ENCODE results near the gene GRIP2. TPM values are rescaled to one million over a fixed set of nuclear protein-coding genes. Genes with fewer than 3 reads are reported as not detected.

Gene GRIP2
- total RNA-seq, 2 experiments from 2014 or later = not detected

DNA sequence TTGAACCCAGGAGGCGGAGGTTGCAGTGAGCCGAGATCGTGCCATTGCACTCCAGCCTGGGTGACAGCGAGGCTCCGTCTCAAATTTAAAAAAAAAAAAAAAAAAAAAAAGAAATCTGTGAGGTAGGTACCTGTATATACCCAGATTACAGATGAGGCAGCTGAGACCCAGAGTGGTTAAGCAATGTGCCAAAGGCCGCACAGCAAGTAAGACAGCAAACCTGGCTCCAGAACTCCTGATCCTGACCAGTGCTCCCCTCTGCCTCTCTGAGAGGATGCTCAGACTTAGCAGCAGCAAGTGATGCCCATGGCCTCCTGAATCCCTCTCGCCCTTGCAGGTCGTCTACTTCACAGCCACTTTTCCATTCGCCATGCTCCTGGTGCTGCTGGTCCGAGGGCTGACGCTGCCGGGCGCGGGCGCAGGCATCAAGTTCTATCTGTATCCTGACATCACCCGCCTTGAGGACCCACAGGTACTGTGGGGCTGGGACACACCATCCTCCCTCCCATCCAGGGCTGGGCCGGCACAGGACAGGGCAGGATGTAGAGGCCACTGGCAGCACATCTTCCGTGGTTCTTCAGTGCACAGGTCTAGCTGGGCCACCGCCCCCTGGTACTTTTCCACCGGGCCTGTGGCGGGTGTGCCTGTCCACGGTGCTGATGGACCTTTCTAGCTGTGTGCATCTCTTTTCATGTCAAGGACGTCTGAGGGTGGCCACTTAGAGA lies 73.8 kb downstream of the GRIP2 start:
- Histone ChIP-seq H2AFZ (ENCODE audit: low read length) (no peak overlapping the region), H4K20me1 (ENCODE audit: insufficient read depth, low read length) (no peaks in the 10 kb centered on the region), H3K36me3 (ENCODE audit: insufficient read depth, low read length) (peaks cover 97% of the 10 kb centered on the region), H3K9me3 (ENCODE audit: low read length) (no peaks in the 10 kb centered on the region), H3K4me2 (ENCODE audit: low read length) (no peak overlapping the region), H3K4me3 (ENCODE audit: low read depth, low read length, poor library complexity, severe bottlenecking) (no peak overlapping the region), H3K9me2 (ENCODE audit: insufficient read depth, low read length) (no peaks in the 10 kb centered on the region), H3K27ac (ENCODE audit: low read depth, low read length, poor library complexity, severe bottlenecking) (no peak overlapping the region), H3K79me2 (ENCODE audit: insufficient read depth, low read depth, low read length) (no peaks in the 10 kb centered on the region), H3K4me1 (ENCODE audit: insufficient read depth, low read length, poor library complexity, severe bottlenecking) (no peaks in the 10 kb centered on the region)
- TF ChIP-seq, protein P1, sequence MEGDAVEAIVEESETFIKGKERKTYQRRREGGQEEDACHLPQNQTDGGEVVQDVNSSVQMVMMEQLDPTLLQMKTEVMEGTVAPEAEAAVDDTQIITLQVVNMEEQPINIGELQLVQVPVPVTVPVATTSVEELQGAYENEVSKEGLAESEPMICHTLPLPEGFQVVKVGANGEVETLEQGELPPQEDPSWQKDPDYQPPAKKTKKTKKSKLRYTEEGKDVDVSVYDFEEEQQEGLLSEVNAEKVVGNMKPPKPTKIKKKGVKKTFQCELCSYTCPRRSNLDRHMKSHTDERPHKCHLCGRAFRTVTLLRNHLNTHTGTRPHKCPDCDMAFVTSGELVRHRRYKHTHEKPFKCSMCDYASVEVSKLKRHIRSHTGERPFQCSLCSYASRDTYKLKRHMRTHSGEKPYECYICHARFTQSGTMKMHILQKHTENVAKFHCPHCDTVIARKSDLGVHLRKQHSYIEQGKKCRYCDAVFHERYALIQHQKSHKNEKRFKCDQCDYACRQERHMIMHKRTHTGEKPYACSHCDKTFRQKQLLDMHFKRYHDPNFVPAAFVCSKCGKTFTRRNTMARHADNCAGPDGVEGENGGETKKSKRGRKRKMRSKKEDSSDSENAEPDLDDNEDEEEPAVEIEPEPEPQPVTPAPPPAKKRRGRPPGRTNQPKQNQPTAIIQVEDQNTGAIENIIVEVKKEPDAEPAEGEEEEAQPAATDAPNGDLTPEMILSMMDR (conservative IDR thresholded peaks at IDR 0.05; ENCODE audit: low read length) = no peak
- no peak for TF ChIP-seq EZH2phosphoT487 (IDR thresholded peaks at IDR 0.05; ENCODE audit: borderline replicate concordance, low read depth, low read length)
- ChIA-PET POLR2A (no interaction called here), CTCF (ENCODE audit: unreplicated experiment) (no interaction called here)
- BruUV-seq (replicated peaks) = no TSS peak
- no peak for DNase-seq (ENCODE audit: low spot score)
- intact Hi-C loops (cut with micrococcal nuclease; ENCODE audit: unreplicated experiment) = no loop called here

DNA sequence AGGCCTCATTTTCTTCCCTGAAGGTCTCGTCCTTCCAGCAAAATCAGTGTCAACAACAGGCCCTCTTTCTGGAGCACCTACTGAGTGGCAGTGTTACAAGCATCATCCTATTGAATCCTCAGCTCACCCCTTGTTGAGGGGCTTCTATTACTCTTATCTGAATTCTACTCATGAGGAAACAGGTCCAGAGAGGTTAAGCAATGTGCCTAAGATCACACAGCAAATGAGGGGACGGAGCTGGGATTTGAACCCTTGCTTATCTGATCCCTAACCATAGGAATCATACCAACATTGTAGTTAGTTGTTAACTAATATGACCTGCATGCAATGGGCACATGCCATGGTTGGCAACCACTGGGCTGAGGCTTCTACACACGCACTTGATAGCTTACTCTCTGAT lies 74.7 kb downstream of the GRIP2 start:
- CTCF ChIA-PET (ENCODE audit: unreplicated experiment) = no interaction called here

DNA sequence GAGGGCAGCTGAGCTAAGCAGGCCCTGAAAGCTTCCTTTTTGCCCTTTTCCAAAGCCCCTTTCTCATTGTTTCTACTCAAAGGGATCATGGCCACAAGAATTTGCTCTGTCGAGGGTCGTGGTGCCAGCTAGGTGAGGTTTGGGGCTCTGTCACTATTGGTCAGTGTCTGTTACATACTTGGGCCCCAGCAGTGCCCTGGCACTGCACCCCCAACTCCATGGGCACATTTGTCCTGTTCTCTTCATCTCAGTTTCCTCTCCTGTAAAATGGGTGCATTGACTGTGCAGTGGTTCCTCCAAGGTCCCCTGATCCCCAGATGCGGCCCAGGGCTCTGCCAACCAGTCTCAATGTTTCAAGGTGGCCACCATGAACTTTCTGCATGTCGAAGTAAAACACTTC lies 75.6 kb downstream of the GRIP2 start:
- no TSS peak for BruUV-seq (replicated peaks)

More for the DNA sequence above, 74.7 kb downstream of the GRIP2 start:
- intact Hi-C loops (cut with micrococcal nuclease; ENCODE audit: unreplicated experiment) = no loop called here
- no TSS peak for BruUV-seq (replicated peaks)
- POLR2A ChIA-PET = interaction anchor here (0.7 kb wide), 1 partner anchor 72 kb away, joined by 3 read pairs; no protein-coding TSS in a partner anchor
- no peaks in the 10 kb centered on the region for H3K9me3 ChIP-seq (ENCODE audit: low read length)
- H3K9me2 ChIP-seq (ENCODE audit: insufficient read depth, low read length) = no peaks in the 10 kb centered on the region
- no peaks in the 10 kb centered on the region for H4K20me1 ChIP-seq (ENCODE audit: insufficient read depth, low read length)
- no peak overlapping the region for H3K27ac ChIP-seq (ENCODE audit: low read depth, low read length, poor library complexity, severe bottlenecking)
- no peak overlapping the region for H2AFZ ChIP-seq (ENCODE audit: low read length)
- no peak overlapping the region for H3K4me3 ChIP-seq (ENCODE audit: low read depth, low read length, poor library complexity, severe bottlenecking)
- DNase-seq (ENCODE audit: low spot score) = no peak
- peaks cover 97% of the 10 kb centered on the region for H3K36me3 ChIP-seq (ENCODE audit: insufficient read depth, low read length)
- no peak for TF ChIP-seq EZH2phosphoT487 (IDR thresholded peaks at IDR 0.05; ENCODE audit: borderline replicate concordance, low read depth, low read length)
- TF ChIP-seq, protein P1 (conservative IDR thresholded peaks at IDR 0.05; ENCODE audit: low read length) = no peak
- H3K4me1 ChIP-seq (ENCODE audit: insufficient read depth, low read length, poor library complexity, severe bottlenecking) = no peaks in the 10 kb centered on the region
- H3K4me2 ChIP-seq (ENCODE audit: low read length) = no peak overlapping the region
- H3K79me2 ChIP-seq (ENCODE audit: insufficient read depth, low read depth, low read length) = no peaks in the 10 kb centered on the region

More for the DNA sequence above, 75.6 kb downstream of the GRIP2 start:
- intact Hi-C loops (cut with micrococcal nuclease; ENCODE audit: unreplicated experiment) = no loop called here
- Histone ChIP-seq H2AFZ (ENCODE audit: low read length) (no peak overlapping the region), H3K4me1 (ENCODE audit: insufficient read depth, low read length, poor library complexity, severe bottlenecking) (no peaks in the 10 kb centered on the region), H3K27ac (ENCODE audit: low read depth, low read length, poor library complexity, severe bottlenecking) (no peak overlapping the region), H3K9me3 (ENCODE audit: low read length) (no peaks in the 10 kb centered on the region), H4K20me1 (ENCODE audit: insufficient read depth, low read length) (no peaks in the 10 kb centered on the region), H3K4me2 (ENCODE audit: low read length) (no peak overlapping the region), H3K9me2 (ENCODE audit: insufficient read depth, low read length) (no peaks in the 10 kb centered on the region), H3K79me2 (ENCODE audit: insufficient read depth, low read depth, low read length) (no peaks in the 10 kb centered on the region), H3K36me3 (ENCODE audit: insufficient read depth, low read length) (peaks cover 97% of the 10 kb centered on the region), H3K4me3 (ENCODE audit: low read depth, low read length, poor library complexity, severe bottlenecking) (no peak overlapping the region)
- POLR2A ChIA-PET = no interaction called here
- CTCF ChIA-PET (ENCODE audit: unreplicated experiment) = no interaction called here
- TF ChIP-seq, protein P1 (conservative IDR thresholded peaks at IDR 0.05; ENCODE audit: low read length) = no peak
- no peak for TF ChIP-seq EZH2phosphoT487 (IDR thresholded peaks at IDR 0.05; ENCODE audit: borderline replicate concordance, low read depth, low read length)
- DNase-seq (ENCODE audit: low spot score) = no peak

All from OCI-LY7 (cell line).